Measurements from ENCODE around the gene PYGB. TPM values are rescaled to one million over a fixed set of nuclear protein-coding genes. Genes with fewer than 3 reads are reported as not detected.

The PYGB gene
- total RNA-seq, 2 donors from 2014 or later: 34.8 to 42.8 TPM

DNA sequence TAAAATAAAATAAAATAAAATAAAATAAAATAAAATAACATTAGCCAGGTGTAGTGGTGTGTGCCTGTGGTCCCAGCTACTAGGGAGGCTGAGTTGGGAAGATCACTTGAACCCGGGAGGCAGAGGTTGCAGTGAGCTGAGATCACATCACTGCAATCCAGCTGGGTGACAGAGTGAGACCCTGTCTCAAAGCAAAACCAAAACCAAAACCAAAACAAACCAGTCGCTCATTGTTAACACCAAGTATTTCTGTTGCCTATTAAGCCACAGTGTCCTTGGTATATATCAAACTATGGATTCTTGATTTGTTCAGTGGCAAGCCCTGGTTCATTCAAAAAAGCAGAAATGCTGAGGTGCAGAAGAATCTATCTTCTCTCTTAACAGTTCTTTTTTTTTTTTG, 65.7 kb downstream of the PYGB start:
- ATAC-seq (no peak), DNase-seq (no peak)
- Histone ChIP-seq H3K4me3 (no peak overlapping the region), H3K27ac (no peak overlapping the region), H3K27me3 (no peaks in the 10 kb centered on the region), H3K9me3 (no peaks in the 10 kb centered on the region), H3K4me1 (peaks cover 23% of the 10 kb centered on the region), H3K36me3 (replicated peaks in 1 of 2; ENCODE audit: insufficient read depth in 1 of 2, low read depth in 2 of 2) (no peaks in the 10 kb centered on the region)
- 90 to 94% methylated on average over 2 of the region's 2 CpGs for WGBS, 2 donors
- no peak for TF ChIP-seq POLR2A (IDR thresholded peaks at IDR 0.05)
- TF ChIP-seq, protein P1, sequence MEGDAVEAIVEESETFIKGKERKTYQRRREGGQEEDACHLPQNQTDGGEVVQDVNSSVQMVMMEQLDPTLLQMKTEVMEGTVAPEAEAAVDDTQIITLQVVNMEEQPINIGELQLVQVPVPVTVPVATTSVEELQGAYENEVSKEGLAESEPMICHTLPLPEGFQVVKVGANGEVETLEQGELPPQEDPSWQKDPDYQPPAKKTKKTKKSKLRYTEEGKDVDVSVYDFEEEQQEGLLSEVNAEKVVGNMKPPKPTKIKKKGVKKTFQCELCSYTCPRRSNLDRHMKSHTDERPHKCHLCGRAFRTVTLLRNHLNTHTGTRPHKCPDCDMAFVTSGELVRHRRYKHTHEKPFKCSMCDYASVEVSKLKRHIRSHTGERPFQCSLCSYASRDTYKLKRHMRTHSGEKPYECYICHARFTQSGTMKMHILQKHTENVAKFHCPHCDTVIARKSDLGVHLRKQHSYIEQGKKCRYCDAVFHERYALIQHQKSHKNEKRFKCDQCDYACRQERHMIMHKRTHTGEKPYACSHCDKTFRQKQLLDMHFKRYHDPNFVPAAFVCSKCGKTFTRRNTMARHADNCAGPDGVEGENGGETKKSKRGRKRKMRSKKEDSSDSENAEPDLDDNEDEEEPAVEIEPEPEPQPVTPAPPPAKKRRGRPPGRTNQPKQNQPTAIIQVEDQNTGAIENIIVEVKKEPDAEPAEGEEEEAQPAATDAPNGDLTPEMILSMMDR (IDR thresholded peaks at IDR 0.05): no peak
- intact Hi-C loops (cut with DNase I): no loop called here

DNA sequence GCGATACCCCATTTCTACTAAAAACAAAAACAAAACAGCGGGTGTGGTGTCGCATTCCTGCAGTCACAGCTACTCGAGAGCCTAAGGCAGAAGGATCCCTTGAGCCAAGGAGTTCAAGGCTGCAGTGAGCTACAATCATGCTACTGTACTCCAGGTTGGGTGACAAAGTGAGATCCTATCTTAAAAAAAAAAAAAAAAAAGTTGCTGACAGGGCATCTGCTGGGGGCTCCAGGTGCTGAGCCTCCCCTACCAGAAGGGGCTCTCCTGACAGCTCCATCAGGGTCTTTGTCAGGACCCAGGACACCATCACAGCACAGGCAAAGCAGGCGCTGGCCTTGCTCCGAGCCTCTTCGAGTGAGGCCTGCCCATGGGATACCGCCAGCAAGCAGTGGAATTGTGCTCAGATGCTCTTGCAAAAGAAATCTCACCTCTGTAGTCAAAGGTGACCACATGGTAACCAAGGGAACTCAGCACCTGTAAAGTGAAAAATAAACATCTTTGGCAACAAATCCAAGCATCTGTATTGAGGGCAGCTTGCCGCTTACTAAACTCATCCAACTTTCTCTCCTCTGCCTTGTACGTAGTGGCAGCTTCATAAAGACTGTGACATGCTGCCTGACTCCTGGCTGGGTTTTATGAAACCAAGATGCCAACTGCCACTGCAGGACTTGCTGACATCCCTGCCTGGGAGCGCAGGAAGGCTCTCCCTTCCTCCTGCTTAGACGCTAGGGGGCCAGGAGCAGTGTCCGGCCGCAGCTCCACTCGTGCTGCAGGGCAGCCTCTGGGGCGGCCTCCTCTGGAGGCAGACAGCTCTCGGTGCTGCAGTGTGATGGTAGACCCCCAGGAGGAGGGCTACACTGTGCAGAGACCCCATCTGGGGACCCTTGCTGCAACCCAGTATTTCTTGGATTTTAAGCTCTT, 66.9 kb downstream of the PYGB start:
- peaks cover 19% of the 10 kb centered on the region for H3K4me1 ChIP-seq
- no peaks in the 10 kb centered on the region for H3K9me3 ChIP-seq
- TF ChIP-seq, protein P1 (IDR thresholded peaks at IDR 0.05): no peak
- TF ChIP-seq POLR2A (IDR thresholded peaks at IDR 0.05): no peak
- no peaks in the 10 kb centered on the region for H3K27me3 ChIP-seq
- 86 to 94% methylated on average over 11 to 17 of the region's 17 CpGs for WGBS, 2 donors
- DNase-seq (peak in 2 of 4 donors; percentile 8 to 38), ATAC-seq (no peak)
- intact Hi-C loops (cut with DNase I): no loop called here
- no peaks in the 10 kb centered on the region for H3K36me3 ChIP-seq (replicated peaks in 1 of 2; ENCODE audit: insufficient read depth in 1 of 2, low read depth in 2 of 2)
- H3K4me3 ChIP-seq: no peak overlapping the region
- H3K27ac ChIP-seq: no peak overlapping the region

DNA sequence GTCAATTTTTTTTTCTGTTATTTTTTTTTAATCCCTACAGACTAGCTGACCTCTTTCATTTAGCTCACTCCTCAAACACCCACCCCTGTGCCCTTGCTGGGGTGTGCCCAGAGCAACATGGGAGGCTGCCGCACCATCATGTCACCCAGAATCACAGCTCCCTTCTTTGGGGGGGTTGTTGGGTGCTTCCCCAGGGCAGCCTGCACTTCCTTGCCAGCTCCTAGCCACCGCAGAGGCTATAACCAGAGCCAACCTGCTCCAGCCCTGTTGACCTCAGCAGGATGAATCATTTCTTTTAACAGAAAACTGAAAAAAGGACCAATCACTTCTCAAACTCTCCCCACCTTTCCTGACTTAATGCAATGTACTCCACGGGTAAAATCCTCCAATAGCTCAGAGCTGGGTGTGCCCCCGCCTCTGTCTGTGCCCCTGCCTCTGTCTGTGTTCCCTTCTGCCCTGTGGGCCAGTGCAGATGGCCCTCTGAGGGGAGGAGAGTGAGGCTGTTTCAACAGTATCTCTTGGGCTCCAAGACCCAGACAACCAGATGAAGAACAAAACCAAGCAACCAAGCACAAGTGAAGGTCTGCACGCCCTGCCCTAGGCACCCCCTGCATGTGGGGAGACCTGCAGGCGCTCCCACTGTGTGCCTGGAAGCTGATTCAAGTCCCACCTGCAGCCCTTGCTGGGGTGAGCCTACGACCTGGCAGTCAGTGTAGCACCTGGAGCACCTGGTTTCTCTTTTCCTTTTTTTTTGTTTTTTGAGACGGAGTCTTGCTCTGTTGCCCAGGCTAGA, 67.7 kb downstream of the PYGB start:
- WGBS, 2 donors: 87 to 90% methylated on average over 8 of the region's 8 CpGs
- DNase-seq: peak in 2 of 4 donors; percentile 3 to 9
- intact Hi-C loops (cut with DNase I): no loop called here
- Histone ChIP-seq H3K4me1 (peaks cover 11% of the 10 kb centered on the region), H3K36me3 (replicated peaks in 1 of 2; ENCODE audit: insufficient read depth in 1 of 2, low read depth in 2 of 2) (no peaks in the 10 kb centered on the region), H3K27me3 (no peaks in the 10 kb centered on the region), H3K9me3 (no peaks in the 10 kb centered on the region), H3K27ac (no peak overlapping the region), H3K4me3 (no peak overlapping the region)
- TF ChIP-seq, protein P1 (IDR thresholded peaks at IDR 0.05): no peak
- no peak for TF ChIP-seq POLR2A (IDR thresholded peaks at IDR 0.05)
- ATAC-seq: no peak

DNA sequence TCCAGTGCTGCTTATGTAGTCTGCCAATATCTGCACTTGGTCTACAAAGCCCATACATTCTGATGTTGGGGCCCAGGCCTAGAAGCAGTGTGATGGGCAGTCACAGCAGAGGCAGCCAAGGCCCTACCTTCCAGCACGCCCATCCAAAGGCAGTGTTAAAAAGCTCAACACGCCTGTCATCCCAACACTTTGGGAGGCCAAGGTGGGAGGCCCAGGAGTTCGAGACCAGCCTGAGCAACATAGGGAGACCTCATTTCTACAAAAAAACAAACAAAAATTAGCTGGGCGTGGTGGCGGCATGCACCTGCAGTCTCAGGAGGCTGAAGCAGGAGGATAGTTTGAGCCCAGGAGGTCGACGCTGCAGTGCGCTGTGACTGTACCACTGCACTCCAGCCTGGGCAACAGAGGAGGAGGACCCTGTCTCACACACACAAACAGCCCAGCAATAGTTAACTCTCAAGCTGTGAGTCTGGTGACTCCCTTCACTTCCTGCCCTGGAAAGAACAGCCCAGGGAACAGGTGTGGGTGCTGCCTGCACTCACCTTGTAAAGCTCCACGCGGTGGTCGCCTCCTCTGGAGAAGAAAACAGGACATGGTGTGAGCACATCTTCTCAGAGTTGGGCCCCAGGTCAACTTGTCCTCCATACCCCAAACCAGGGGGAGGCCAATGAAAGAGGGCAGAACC, 68.8 kb downstream of the PYGB start:
- Histone ChIP-seq H3K27me3 (no peaks in the 10 kb centered on the region), H3K4me3 (no peak overlapping the region), H3K36me3 (replicated peaks in 1 of 2; ENCODE audit: insufficient read depth in 1 of 2, low read depth in 2 of 2) (peaks cover 0 to 6% of the 10 kb centered on the region in 2 donors), H3K9me3 (no peaks in the 10 kb centered on the region), H3K4me1 (peaks cover 7% of the 10 kb centered on the region), H3K27ac (peak overlapping the region in 1 of 4 donors; percentile 16)
- peak in 1 of 4 donors; percentile 2 for DNase-seq
- WGBS, 2 donors: 93% methylated on average over 9 to 11 of the region's 11 CpGs
- intact Hi-C loops (cut with DNase I): no loop called here
- no peak for ATAC-seq
- no peak for TF ChIP-seq POLR2A (IDR thresholded peaks at IDR 0.05)
- TF ChIP-seq, protein P1 (IDR thresholded peaks at IDR 0.05): no peak

All from body of pancreas (tissue), 4 donors.